Measurements from ENCODE around the gene PSMD6. TPM values are rescaled to one million over a fixed set of nuclear protein-coding genes. Genes with fewer than 3 reads are reported as not detected.

Gene PSMD6
- total RNA-seq, 2 donors from 2014 or later, result 99.7 to 109 TPM

GRCh38 chr3:63990204-63990603, 33.1 kb downstream of the PSMD6 start:
- WGBS, 2 experiments (ENCODE audit: insufficient coverage in 1 of 2, insufficient read length in 1 of 2), result 96 to 97% methylated on average over 14 of the region's 14 CpGs

GRCh38 chr3:63988943-63989342, 34.4 kb downstream of the PSMD6 start:
- no peak overlapping the region for H3K27ac ChIP-seq (ENCODE audit: low read depth, low read length)
- no peak overlapping the region for H3K4me3 Mint-ChIP-seq
- H3K36me3 Mint-ChIP-seq (ENCODE audit: low read depth), result peaks cover 52% of the 10 kb centered on the region
- H3K4me1 Mint-ChIP-seq, result peaks cover 24% of the 10 kb centered on the region
- no peaks in the 10 kb centered on the region for H3K27me3 Mint-ChIP-seq (ENCODE audit: insufficient read depth)
- no peak overlapping the region for H3K4me3 ChIP-seq (ENCODE audit: low read length)
- no peak for DNase-seq
- TF ChIP-seq CTCF (conservative IDR thresholded peaks at IDR 0.05), result no peak
- no peaks in the 10 kb centered on the region for H3K9me3 Mint-ChIP-seq
- H3K27me3 ChIP-seq (ENCODE audit: control insufficient read depth, insufficient read depth, low read length, poor library complexity, severe bottlenecking), result no peaks in the 10 kb centered on the region
- H3K27ac Mint-ChIP-seq, result no peak overlapping the region
- peaks cover 77% of the 10 kb centered on the region for H3K36me3 ChIP-seq (ENCODE audit: control insufficient read depth, insufficient read depth, low read length)
- WGBS, 2 experiments (ENCODE audit: insufficient coverage in 1 of 2, insufficient read length in 1 of 2), result 94 to 95% methylated on average over 4 of the region's 4 CpGs
- peaks cover 7% of the 10 kb centered on the region for H3K4me1 ChIP-seq (ENCODE audit: control insufficient read depth, insufficient read depth, low read length)
- H3K9me3 ChIP-seq (ENCODE audit: control insufficient read depth, low read length), result no peaks in the 10 kb centered on the region
- no peak overlapping the region for H3K9ac ChIP-seq (ENCODE audit: extremely low read depth, low read length, poor library complexity, severe bottlenecking)

More at GRCh38 chr3:63990204-63990603, 33.1 kb downstream of the PSMD6 start:
- Mint-ChIP-seq H3K27ac (no peak overlapping the region), H3K4me3 (no peak overlapping the region), H3K4me1 (peaks cover 25% of the 10 kb centered on the region), H3K9me3 (no peaks in the 10 kb centered on the region), H3K27me3 (ENCODE audit: insufficient read depth) (no peaks in the 10 kb centered on the region), H3K36me3 (ENCODE audit: low read depth) (peaks cover 53% of the 10 kb centered on the region)
- peaks cover 82% of the 10 kb centered on the region for H3K36me3 ChIP-seq (ENCODE audit: control insufficient read depth, insufficient read depth, low read length)
- no peak for TF ChIP-seq CTCF (conservative IDR thresholded peaks at IDR 0.05)
- H3K9ac ChIP-seq (ENCODE audit: extremely low read depth, low read length, poor library complexity, severe bottlenecking), result no peak overlapping the region
- DNase-seq, result no peak
- H3K27ac ChIP-seq (ENCODE audit: low read depth, low read length), result no peak overlapping the region
- H3K4me1 ChIP-seq (ENCODE audit: control insufficient read depth, insufficient read depth, low read length), result peaks cover 7% of the 10 kb centered on the region
- H3K27me3 ChIP-seq (ENCODE audit: control insufficient read depth, insufficient read depth, low read length, poor library complexity, severe bottlenecking), result no peaks in the 10 kb centered on the region
- H3K9me3 ChIP-seq (ENCODE audit: control insufficient read depth, low read length), result no peaks in the 10 kb centered on the region
- no peak overlapping the region for H3K4me3 ChIP-seq (ENCODE audit: low read length)

GRCh38 chr3:63986831-63987230, 36.5 kb downstream of the PSMD6 start:
- Histone ChIP-seq H3K9me3 (ENCODE audit: control insufficient read depth, low read length) (no peaks in the 10 kb centered on the region), H3K4me1 (ENCODE audit: control insufficient read depth, insufficient read depth, low read length) (peaks cover 7% of the 10 kb centered on the region), H3K27me3 (ENCODE audit: control insufficient read depth, insufficient read depth, low read length, poor library complexity, severe bottlenecking) (no peaks in the 10 kb centered on the region), H3K4me3 (ENCODE audit: low read length) (no peak overlapping the region), H3K36me3 (ENCODE audit: control insufficient read depth, insufficient read depth, low read length) (peaks cover 77% of the 10 kb centered on the region), H3K27ac (ENCODE audit: low read depth, low read length) (no peak overlapping the region), H3K9ac (ENCODE audit: extremely low read depth, low read length, poor library complexity, severe bottlenecking) (no peak overlapping the region)
- no peak overlapping the region for H3K4me3 Mint-ChIP-seq
- H3K27me3 Mint-ChIP-seq (ENCODE audit: insufficient read depth), result no peaks in the 10 kb centered on the region
- no peak for TF ChIP-seq CTCF (conservative IDR thresholded peaks at IDR 0.05)
- peaks cover 52% of the 10 kb centered on the region for H3K36me3 Mint-ChIP-seq (ENCODE audit: low read depth)
- no peaks in the 10 kb centered on the region for H3K9me3 Mint-ChIP-seq
- no peak overlapping the region for H3K27ac Mint-ChIP-seq
- DNase-seq, result no peak
- H3K4me1 Mint-ChIP-seq, result peaks cover 11% of the 10 kb centered on the region
- 88 to 90% methylated on average over 1 of the region's 2 CpGs for WGBS, 2 experiments (ENCODE audit: insufficient coverage in 1 of 2, insufficient read length in 1 of 2)

All from endodermal cell (in vitro differentiated cells).